ENCODE results near the gene BCL7C.
"Not testable (repeated sequence)": the region's sequence is repeated elsewhere in the genome, so short reads cannot be mapped to it uniquely, and the experiment has no call there.

The BCL7C gene

GRCh38 chr16:30899794-30900193, 5.9 kb upstream of the BCL7C start:
- no peak overlapping the region for H3K9ac ChIP-seq (ENCODE audit: low read length)
- H3K27ac ChIP-seq (ENCODE audit: low read depth, low read length): no peak overlapping the region
- no peak overlapping the region for H3K4me3 ChIP-seq (ENCODE audit: low read length)
- H3K36me3 ChIP-seq (ENCODE audit: control insufficient read depth, insufficient read depth, low read length): no peaks in the 10 kb centered on the region
- H3K4me1 ChIP-seq (ENCODE audit: control insufficient read depth, insufficient read depth, low read length): peaks cover 15% of the 10 kb centered on the region
- no peaks in the 10 kb centered on the region for H3K27me3 ChIP-seq (ENCODE audit: control insufficient read depth, insufficient read depth, low read length)

- Histone ChIP-seq H3K27ac (ENCODE audit: low read depth, low read length) (peak overlapping the region; percentile 99), H3K9ac (ENCODE audit: low read length) (peak overlapping the region; percentile 86), H3K36me3 (ENCODE audit: control insufficient read depth, insufficient read depth, low read length) (no peaks in the 10 kb centered on the region), H3K27me3 (ENCODE audit: control insufficient read depth, insufficient read depth, low read length) (no peaks in the 10 kb centered on the region), H3K4me1 (ENCODE audit: control insufficient read depth, insufficient read depth, low read length) (peaks cover 27% of the 10 kb centered on the region), H3K4me3 (ENCODE audit: low read length) (peak overlapping the region; percentile 82)
Measured at GRCh38 chr16:30896889-30897733, 3.2 kb upstream of the BCL7C start.

- Histone ChIP-seq H3K9ac (ENCODE audit: low read length) (peak within 1 kb of the TSS; percentile 86), H3K36me3 (ENCODE audit: control insufficient read depth, insufficient read depth, low read length) (no peaks in the 10 kb centered on the region), H3K4me3 (ENCODE audit: low read length) (peak within 1 kb of the TSS; percentile 82), H3K27ac (ENCODE audit: low read depth, low read length) (peak within 1 kb of the TSS; percentile 99), H3K4me1 (ENCODE audit: control insufficient read depth, insufficient read depth, low read length) (peaks cover 27% of the 10 kb centered on the region), H3K27me3 (ENCODE audit: control insufficient read depth, insufficient read depth, low read length) (no peaks in the 10 kb centered on the region)
Measured at GRCh38 chr16:30896261-30896888, 2.5 kb upstream of the BCL7C start, which contains the start of gene CTF1. Gene CTF1, plus strand, starts transcription at chr16:30896614. Its CDS starts 30 bp downstream, at chr16:30896644.

- H3K4me3 ChIP-seq (ENCODE audit: low read length): peak overlapping the region; percentile 82
- H3K4me1 ChIP-seq (ENCODE audit: control insufficient read depth, insufficient read depth, low read length): peaks cover 27% of the 10 kb centered on the region
- H3K36me3 ChIP-seq (ENCODE audit: control insufficient read depth, insufficient read depth, low read length): no peaks in the 10 kb centered on the region
- H3K27me3 ChIP-seq (ENCODE audit: control insufficient read depth, insufficient read depth, low read length): no peaks in the 10 kb centered on the region
- H3K9ac ChIP-seq (ENCODE audit: low read length): peak overlapping the region; percentile 43
- peak overlapping the region; percentile 99 for H3K27ac ChIP-seq (ENCODE audit: low read depth, low read length)
Measured at GRCh38 chr16:30895627-30896260, 1.9 kb upstream of the BCL7C start.

- Histone ChIP-seq H3K27me3 (ENCODE audit: control insufficient read depth, insufficient read depth, low read length) (no peaks in the 10 kb centered on the region), H3K27ac (ENCODE audit: low read depth, low read length) (peak overlapping the region; percentile 99), H3K9ac (ENCODE audit: low read length) (peak overlapping the region; percentile 29), H3K4me3 (ENCODE audit: low read length) (peak overlapping the region; percentile 67), H3K36me3 (ENCODE audit: control insufficient read depth, insufficient read depth, low read length) (no peaks in the 10 kb centered on the region), H3K4me1 (ENCODE audit: control insufficient read depth, insufficient read depth, low read length) (peaks cover 27% of the 10 kb centered on the region)
Measured at GRCh38 chr16:30894540-30895368, 877 bp upstream of the BCL7C start.

GRCh38 chr16:30893417-30893743, 497 bp downstream of the BCL7C start:
- H3K36me3 ChIP-seq (ENCODE audit: control insufficient read depth, insufficient read depth, low read length): peaks cover 8% of the 10 kb centered on the region
- H3K4me1 ChIP-seq (ENCODE audit: control insufficient read depth, insufficient read depth, low read length): peaks cover 27% of the 10 kb centered on the region
- H3K27me3 ChIP-seq (ENCODE audit: control insufficient read depth, insufficient read depth, low read length): no peaks in the 10 kb centered on the region
- H3K4me3 ChIP-seq (ENCODE audit: low read length): peak overlapping the region; percentile 70
- peak overlapping the region; percentile 73 for H3K9ac ChIP-seq (ENCODE audit: low read length)
- peak overlapping the region; percentile 93 for H3K27ac ChIP-seq (ENCODE audit: low read depth, low read length)

- peaks cover 27% of the 10 kb centered on the region for H3K4me1 ChIP-seq (ENCODE audit: control insufficient read depth, insufficient read depth, low read length)
- H3K9ac ChIP-seq (ENCODE audit: low read length): peak overlapping the region; percentile 73
- H3K27me3 ChIP-seq (ENCODE audit: control insufficient read depth, insufficient read depth, low read length): no peaks in the 10 kb centered on the region
- H3K27ac ChIP-seq (ENCODE audit: low read depth, low read length): peak overlapping the region; percentile 93
- peaks cover 8% of the 10 kb centered on the region for H3K36me3 ChIP-seq (ENCODE audit: control insufficient read depth, insufficient read depth, low read length)
- H3K4me3 ChIP-seq (ENCODE audit: low read length): peak overlapping the region; percentile 70
Measured at GRCh38 chr16:30892670-30893416, 1.0 kb downstream of the BCL7C start.

GRCh38 chr16:30891043-30891823, 2.6 kb downstream of the BCL7C start:
- not testable (repeated sequence) for H3K36me3 ChIP-seq (ENCODE audit: control insufficient read depth, insufficient read depth, low read length); H3K27me3 ChIP-seq (ENCODE audit: control insufficient read depth, insufficient read depth, low read length); H3K27ac ChIP-seq (ENCODE audit: low read depth, low read length); H3K4me3 ChIP-seq (ENCODE audit: low read length); H3K9ac ChIP-seq (ENCODE audit: low read length)
- peaks cover 23% of the 10 kb centered on the region for H3K4me1 ChIP-seq (ENCODE audit: control insufficient read depth, insufficient read depth, low read length)

- peaks cover 12% of the 10 kb centered on the region for H3K4me1 ChIP-seq (ENCODE audit: control insufficient read depth, insufficient read depth, low read length)
- H3K27me3 ChIP-seq (ENCODE audit: control insufficient read depth, insufficient read depth, low read length): no peaks in the 10 kb centered on the region
- H3K36me3 ChIP-seq (ENCODE audit: control insufficient read depth, insufficient read depth, low read length): peaks cover 8% of the 10 kb centered on the region
- no peak overlapping the region for H3K4me3 ChIP-seq (ENCODE audit: low read length)
- H3K27ac ChIP-seq (ENCODE audit: low read depth, low read length): no peak overlapping the region
- no peak overlapping the region for H3K9ac ChIP-seq (ENCODE audit: low read length)
Measured at GRCh38 chr16:30889721-30890120, 4.2 kb downstream of the BCL7C start.

GRCh38 chr16:30888856-30889499, 4.9 kb downstream of the BCL7C start:
- no peaks in the 10 kb centered on the region for H3K27me3 ChIP-seq (ENCODE audit: control insufficient read depth, insufficient read depth, low read length)
- H3K4me1 ChIP-seq (ENCODE audit: control insufficient read depth, insufficient read depth, low read length): peaks cover 6% of the 10 kb centered on the region
- H3K9ac ChIP-seq (ENCODE audit: low read length): no peak overlapping the region
- H3K4me3 ChIP-seq (ENCODE audit: low read length): no peak overlapping the region
- H3K27ac ChIP-seq (ENCODE audit: low read depth, low read length): no peak overlapping the region
- H3K36me3 ChIP-seq (ENCODE audit: control insufficient read depth, insufficient read depth, low read length): peaks cover 8% of the 10 kb centered on the region

GRCh38 chr16:30887927-30888326, 6.0 kb downstream of the BCL7C start:
- no peak overlapping the region for H3K4me3 ChIP-seq (ENCODE audit: low read length)
- no peaks in the 10 kb centered on the region for H3K27me3 ChIP-seq (ENCODE audit: control insufficient read depth, insufficient read depth, low read length)
- H3K36me3 ChIP-seq (ENCODE audit: control insufficient read depth, insufficient read depth, low read length): peaks cover 8% of the 10 kb centered on the region
- no peak overlapping the region for H3K27ac ChIP-seq (ENCODE audit: low read depth, low read length)
- H3K4me1 ChIP-seq (ENCODE audit: control insufficient read depth, insufficient read depth, low read length): peaks cover 4% of the 10 kb centered on the region
- no peak overlapping the region for H3K9ac ChIP-seq (ENCODE audit: low read length)

Data from rectal smooth muscle tissue (tissue), 1 donor.